OCI-LY3 (cell line): ENCODE results near the gene SMG7.

Source experiments
- EZH2phosphoT487 ChIP-seq: fragments of 200-600 bp; shearing (Covaris generic); IDR thresholded peaks from 2 replicates; pipeline ENCODE4 v1.6.1; 2018; ENCODE audit warnings: antibody characterized with exemption, mixed run types, low read depth
- TF ChIP-seq, protein P1 (sequence below): fragments of 200-600, 300-600 bp; sonication (generic); IDR thresholded peaks from 2 replicates; pipeline ENCODE4 v1.5.1; 2014; ENCODE audit warnings: antibody characterized with exemption, low read length, low read depth

- TF ChIP-seq, protein P1, sequence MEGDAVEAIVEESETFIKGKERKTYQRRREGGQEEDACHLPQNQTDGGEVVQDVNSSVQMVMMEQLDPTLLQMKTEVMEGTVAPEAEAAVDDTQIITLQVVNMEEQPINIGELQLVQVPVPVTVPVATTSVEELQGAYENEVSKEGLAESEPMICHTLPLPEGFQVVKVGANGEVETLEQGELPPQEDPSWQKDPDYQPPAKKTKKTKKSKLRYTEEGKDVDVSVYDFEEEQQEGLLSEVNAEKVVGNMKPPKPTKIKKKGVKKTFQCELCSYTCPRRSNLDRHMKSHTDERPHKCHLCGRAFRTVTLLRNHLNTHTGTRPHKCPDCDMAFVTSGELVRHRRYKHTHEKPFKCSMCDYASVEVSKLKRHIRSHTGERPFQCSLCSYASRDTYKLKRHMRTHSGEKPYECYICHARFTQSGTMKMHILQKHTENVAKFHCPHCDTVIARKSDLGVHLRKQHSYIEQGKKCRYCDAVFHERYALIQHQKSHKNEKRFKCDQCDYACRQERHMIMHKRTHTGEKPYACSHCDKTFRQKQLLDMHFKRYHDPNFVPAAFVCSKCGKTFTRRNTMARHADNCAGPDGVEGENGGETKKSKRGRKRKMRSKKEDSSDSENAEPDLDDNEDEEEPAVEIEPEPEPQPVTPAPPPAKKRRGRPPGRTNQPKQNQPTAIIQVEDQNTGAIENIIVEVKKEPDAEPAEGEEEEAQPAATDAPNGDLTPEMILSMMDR: no peak
- TF ChIP-seq EZH2phosphoT487: no peak
These were observed 8.7 kb downstream of the SMG7 start for GRCh38 chr1:183480971-183481441.
